NCI-H82 (cell line): ENCODE data around the gene MYADM.

Experiments
- DNase-seq: peaks from one replicate; lab custom pipeline; 2025; lab: John Stamatoyannopoulos, UW

Gene MYADM

DNA sequence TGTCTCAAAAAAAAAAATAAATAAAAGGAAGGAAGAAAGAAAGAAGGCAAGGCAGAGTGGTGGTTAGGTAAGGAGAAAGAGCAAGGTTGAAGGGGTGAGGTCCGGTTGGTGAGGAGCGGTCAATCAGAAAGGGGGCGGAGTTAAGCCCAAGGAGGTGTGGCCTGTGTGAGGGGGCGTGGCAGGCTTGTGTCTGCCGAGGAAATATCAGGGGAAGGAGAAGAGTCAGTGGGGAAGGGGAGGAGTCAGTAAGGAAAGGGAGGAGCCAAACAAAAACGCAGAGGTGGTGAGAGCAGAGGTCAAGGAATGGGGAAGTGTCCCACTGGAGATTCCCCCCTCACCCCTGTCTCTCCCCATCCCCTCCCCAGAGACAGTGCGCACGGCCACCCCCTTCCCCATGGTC lies 47.3 kb downstream of the MYADM start:
- no peak for DNase-seq

DNA sequence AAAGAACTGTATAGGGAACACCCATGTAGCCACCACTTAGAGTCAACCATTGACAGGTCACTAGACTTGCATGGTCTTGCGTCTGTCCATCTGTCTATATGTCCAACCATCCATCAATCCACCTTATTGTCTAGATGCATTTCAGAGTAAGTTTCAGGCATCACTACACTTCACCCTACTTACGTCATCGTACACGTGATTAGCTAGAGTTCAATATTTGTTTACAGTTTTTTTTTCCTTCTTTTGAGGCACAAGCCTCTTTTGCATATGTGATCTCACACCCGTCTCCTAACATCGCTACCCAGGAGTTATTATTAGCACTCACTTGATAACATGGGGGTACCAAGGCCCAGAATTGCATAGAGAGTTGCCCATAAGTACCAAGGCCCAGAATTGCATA lies 48.3 kb downstream of the MYADM start:
- DNase-seq: no peak

DNA sequence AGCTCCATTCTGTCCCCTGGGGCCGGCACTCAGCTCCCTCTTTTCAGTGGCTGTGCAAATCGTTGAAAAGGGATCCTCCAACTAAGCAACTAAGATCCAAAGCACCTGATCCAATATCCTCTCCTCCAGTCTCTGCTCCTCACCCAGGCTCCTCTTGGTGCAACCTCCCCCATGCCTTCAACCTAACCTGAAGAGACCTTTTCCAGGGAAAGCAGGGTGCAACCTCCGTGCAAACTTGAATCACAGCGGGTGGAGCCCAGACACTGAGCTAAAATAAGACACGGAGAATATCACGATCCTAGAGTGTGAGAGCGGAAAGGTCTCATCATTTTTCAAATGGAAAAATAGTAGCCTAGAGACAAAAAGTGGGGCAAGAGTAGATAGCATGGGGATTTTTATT lies 49.7 kb downstream of the MYADM start:
- DNase-seq: no peak
